ENCODE measurements around the gene FAM131C.
A peak's percentile ranks its signal among the peaks of the same experiment; 100 is the strongest.

FAM131C gene

DNA sequence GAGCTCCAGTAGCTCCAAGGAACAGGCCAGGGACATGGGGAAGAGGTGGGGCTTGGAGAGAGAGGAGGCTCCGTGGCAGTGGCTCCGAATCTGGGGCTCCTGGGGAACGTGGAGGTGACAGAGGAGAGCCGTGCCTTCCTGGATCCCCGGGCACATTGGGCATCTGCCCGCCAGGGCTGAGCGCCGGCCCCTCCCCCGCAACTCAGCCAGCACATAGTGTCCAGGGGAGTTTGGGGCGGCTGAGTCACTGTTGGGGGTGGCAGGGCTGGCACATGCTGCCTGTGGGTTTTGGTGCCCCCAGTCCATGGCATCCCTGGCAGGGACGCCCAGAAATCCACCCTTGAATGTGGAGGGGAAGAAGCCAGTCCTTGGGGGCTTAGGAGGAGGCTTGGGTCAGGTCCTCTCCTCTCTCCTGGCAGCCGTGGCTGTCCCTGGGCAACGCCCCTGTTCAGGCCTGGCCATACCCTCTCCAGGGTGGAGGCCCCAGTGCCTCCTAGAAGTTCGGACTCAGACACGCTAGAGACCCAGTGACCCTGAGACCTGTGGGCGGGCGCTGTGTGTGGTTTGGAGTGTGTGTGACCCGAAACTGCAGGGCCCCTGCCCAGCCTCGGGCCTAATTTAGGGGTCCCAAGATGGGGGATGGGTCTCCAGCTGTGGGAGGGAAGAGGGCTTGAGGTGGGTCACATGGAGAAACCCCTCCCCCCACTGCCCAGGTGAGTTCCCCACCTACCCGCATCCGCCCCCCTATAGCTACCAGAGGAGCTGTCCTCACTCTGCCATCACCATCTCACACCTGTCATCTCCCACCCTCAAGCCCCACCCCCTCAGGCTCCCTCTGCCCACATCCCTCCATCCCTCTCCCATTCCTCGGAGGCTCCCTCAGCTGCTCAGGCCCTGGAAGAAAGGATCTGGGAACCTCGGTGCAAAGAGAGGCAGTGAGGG is 57.2 kb downstream of the FAM131C start:
- DNase-seq (ENCODE audit: low spot score): no peak

DNA sequence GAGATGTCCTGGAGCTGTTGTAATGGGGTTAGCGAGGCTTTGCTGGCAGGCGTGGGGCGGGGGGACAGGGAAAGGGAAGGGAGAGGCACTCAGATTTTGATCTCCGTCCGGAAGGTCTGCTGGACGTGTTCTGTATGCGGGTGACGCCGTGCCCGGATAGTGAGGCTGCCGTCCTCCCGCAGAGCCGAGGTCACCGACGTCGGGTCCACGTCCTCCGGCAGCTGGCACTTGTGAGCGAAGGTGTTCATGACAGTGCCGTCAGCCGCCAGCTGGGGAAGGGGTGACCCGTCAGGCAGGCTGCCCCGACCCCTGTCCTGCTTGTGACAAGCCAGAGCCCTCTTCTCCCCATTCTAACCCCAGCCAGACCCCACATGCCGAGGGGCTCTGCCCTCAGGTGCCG is 58.0 kb downstream of the FAM131C start:
- no peak for DNase-seq (ENCODE audit: low spot score)

DNA sequence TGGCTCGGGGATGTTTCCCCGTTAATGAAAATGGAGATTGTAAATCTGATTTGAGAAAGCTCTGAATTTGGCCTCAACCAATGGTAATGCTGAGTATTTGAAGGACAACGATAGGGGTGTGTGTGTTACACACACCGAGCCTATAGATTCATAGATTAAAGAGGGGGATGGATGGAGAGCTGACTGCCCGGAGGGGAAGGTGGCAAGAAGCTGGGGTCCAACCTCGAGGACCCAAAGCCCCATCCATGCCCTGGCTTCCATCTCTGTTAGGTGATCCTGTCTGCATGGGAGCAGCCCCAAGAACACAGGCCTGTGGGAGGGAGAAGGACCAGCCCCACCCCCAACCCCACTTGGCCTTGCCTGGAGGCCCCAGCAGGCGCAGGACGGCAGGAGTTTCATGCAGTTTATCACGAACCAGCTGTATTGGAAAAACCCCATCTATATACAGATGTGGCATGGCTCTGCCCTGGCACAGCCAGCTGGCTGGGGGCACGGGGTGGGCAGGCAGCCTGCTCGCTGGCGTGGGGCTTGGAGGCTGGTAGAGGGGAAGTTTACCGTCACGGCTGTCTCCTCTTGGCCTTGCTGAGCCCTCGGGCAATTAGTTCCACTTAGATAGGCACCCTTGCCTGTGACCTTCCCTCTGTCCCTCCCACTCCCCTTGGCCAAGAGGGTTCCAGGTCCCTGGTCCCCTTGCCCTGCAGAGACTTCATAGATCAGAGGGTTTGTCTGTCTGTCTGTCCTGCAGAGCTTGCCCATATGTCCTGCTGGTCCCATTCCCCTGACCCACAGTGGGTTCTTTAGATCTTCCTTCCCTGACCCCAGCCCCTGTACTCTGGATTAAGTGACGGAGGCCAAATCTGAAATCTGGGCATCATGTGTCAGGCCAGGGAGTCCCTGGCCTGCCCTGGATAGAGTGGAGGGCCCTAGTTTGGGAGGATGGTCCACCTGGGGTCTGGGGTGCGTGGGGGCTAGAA is 58.7 kb downstream of the FAM131C start:
- no peak for DNase-seq (ENCODE audit: low spot score)

DNA sequence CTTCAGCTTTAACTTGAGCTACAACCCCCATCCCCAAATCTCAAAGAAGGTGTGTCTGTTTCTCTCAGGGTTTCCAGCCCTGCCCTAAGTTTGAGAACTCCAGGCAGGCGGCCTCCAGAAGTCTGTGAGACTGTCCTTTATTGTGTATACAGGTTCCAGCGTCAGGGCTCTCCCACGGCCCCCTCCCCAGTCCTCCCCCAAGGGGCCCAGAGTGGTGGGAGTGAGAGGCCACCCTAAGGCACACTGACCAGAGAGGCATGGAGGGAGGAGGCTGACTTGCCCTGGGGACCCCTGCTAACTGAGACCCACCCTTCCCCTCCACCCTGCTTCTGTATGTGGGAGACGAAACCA is 59.6 kb downstream of the FAM131C start:
- DNase-seq (ENCODE audit: low spot score): no peak

DNA sequence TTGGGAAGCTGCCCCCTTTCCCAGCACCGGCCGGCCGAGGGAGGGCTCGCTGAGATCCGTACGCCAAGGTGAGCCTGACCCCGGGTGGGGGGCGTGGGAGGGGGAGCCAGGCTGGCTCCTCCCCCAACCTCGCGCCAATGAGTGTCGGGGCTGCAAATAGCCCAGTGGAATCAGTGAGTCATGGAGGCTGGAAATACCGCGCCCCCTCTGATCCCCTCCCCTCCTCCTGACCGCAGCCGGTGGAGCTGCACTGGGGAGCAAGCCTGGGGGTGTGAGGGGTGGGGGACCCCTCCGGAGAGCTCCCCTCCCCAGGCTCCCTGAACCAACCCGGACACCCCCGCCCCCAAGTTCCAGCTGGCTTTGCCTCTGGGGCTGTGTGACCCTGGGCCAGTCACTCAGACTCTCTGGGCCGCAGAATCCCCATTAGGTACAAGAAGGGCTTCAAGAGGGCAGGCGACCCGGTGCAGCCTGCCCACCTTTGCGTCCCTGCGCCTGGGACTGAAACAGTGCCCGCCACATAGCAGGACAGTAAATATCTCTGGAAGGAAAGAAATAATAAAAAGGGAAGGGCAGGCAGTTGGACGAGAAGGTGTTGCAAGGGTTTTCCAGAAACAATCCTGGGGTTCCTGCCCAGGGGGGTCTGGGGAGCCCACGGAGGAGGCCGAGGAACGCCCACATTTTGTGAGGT is 60.1 kb downstream of the FAM131C start:
- peak; percentile 82 for DNase-seq (ENCODE audit: low spot score)

- DNase-seq (ENCODE audit: low spot score): peak; percentile 72
Observed at GRCh38 chr1:16012590-16013219, 60.7 kb downstream of the FAM131C start.

GRCh38 chr1:16011936-16012589 is 61.4 kb downstream of the FAM131C start:
- DNase-seq (ENCODE audit: low spot score): no peak

GRCh38 chr1:16010837-16011236 is 62.6 kb downstream of the FAM131C start:
- no peak for DNase-seq (ENCODE audit: low spot score)

- DNase-seq (ENCODE audit: low spot score): no peak
Observed at GRCh38 chr1:16009678-16010077, 63.8 kb downstream of the FAM131C start.

DNA sequence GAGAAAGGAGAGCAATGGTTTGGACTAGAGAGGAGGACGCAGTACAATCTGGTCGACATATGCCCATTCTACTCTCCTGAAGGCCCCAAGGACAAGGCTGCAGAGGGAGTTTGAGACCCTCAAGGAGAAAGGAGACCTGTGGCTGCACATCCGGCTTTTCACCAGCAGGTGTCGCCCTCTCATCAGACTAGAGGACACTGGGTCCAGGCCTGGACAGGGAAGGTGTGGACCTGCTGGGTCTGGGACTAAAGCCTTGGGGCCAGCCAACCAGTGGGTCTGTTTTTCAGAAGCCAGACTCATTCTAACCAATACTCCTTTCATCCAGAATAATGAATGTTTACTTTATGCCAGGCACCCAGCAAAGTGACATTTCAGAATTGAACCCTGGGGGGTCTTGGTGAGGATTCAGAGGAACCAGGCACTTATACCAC is 64.4 kb downstream of the FAM131C start:
- DNase-seq (ENCODE audit: low spot score): peak; percentile 84

All from AG20443 (cell line).